NCI-H82 treated with DMSO at 0.1 percent for 48 hours (cell line): ENCODE results near the gene PXMP4.
"Not testable (repeated sequence)": the region's sequence is repeated elsewhere in the genome, so short reads cannot be mapped to it uniquely, and the experiment has no call there.

Experiments
- DNase-seq: peaks from one replicate; lab custom pipeline; 2025; ENCODE audit not compliant: unreplicated experiment; lab: John Stamatoyannopoulos, UW

Gene PXMP4

GRCh38 chr20:33719989-33720709, at the start of gene PXMP4:
TSS of gene PXMP4 (minus strand) at chr20:33720310. CDS start at chr20:33720207, 103 bp downstream.
- DNase-seq: peak; percentile 65

- no peak for DNase-seq
Measured at GRCh38 chr20:33769043-33769442, 48.9 kb upstream of the PXMP4 start.

- no peak for DNase-seq
Measured at GRCh38 chr20:33767777-33768138, 47.6 kb upstream of the PXMP4 start.

- DNase-seq: no peak
Measured at GRCh38 chr20:33766686-33767085, 46.6 kb upstream of the PXMP4 start.

- DNase-seq: no peak
Measured at GRCh38 chr20:33765592-33765991, 45.5 kb upstream of the PXMP4 start.

GRCh38 chr20:33765099-33765498, 45.0 kb upstream of the PXMP4 start:
- no peak for DNase-seq

- DNase-seq: no peak
Measured at GRCh38 chr20:33761698-33762250, 41.7 kb upstream of the PXMP4 start.

- no peak for DNase-seq
Measured at GRCh38 chr20:33757458-33757857, 37.3 kb upstream of the PXMP4 start.

GRCh38 chr20:33757046-33757445, 36.9 kb upstream of the PXMP4 start:
- no peak for DNase-seq

GRCh38 chr20:33755936-33756490, 35.9 kb upstream of the PXMP4 start:
- not testable (repeated sequence) for DNase-seq

- DNase-seq: no peak
Measured at GRCh38 chr20:33753763-33754162, 33.7 kb upstream of the PXMP4 start.

- DNase-seq: no peak
Measured at GRCh38 chr20:33753143-33753542, 33.0 kb upstream of the PXMP4 start.

- no peak for DNase-seq
Measured at GRCh38 chr20:33751775-33752174, 31.7 kb upstream of the PXMP4 start.

- DNase-seq: no peak
Measured at GRCh38 chr20:33746325-33746998, 26.4 kb upstream of the PXMP4 start.

- no peak for DNase-seq
Measured at GRCh38 chr20:33744773-33745385, 24.8 kb upstream of the PXMP4 start.

- no peak for DNase-seq
Measured at GRCh38 chr20:33744181-33744580, 24.1 kb upstream of the PXMP4 start.

GRCh38 chr20:33740189-33740588, 20.1 kb upstream of the PXMP4 start:
- no peak for DNase-seq

- no peak for DNase-seq
Measured at GRCh38 chr20:33739493-33739892, 19.4 kb upstream of the PXMP4 start.

GRCh38 chr20:33736962-33737361, 16.9 kb upstream of the PXMP4 start:
- no peak for DNase-seq

GRCh38 chr20:33733654-33734576, 13.8 kb upstream of the PXMP4 start:
- no peak for DNase-seq
